CD14-positive monocyte (primary cell): Measurements from ENCODE around the gene BTN2A1. TPM values are rescaled to one million over a fixed set of nuclear protein-coding genes. Genes with fewer than 3 reads are reported as not detected.
A peak's percentile ranks its signal among the peaks of the same experiment; 100 is the strongest.

ENCODE experiments used
- DNase-seq, 3 donors: peaks; one replicate each; pipeline ENCODE4 v3.0.0-alpha.2; 2011 to 2022
- H2AFZ ChIP-seq: 2 replicates; pipeline ENCODE4 v1.6.0; 2012; ENCODE audit warnings: mild to moderate bottlenecking, low read depth, low read length, inconsistent platforms; ENCODE audit not compliant: insufficient read depth, poor library complexity, severe bottlenecking
- H3K27ac ChIP-seq, 2 donors: 1 replicate in 1 of 2; 2 replicates in 1 of 2; pipeline ENCODE4 v1.5.1; 2012 to 2013; ENCODE audit warnings: low read length in 2 of 2, control low read depth in 1 of 2, inconsistent platforms in 1 of 2, low read depth in 1 of 2, mild to moderate bottlenecking in 1 of 2
- H3K27me3 ChIP-seq, 2 donors: one replicate each; pipeline versions ENCODE4 v1.6.0 to v1.6.1; 2011 to 2013; ENCODE audit warnings: low read length in 2 of 2; ENCODE audit not compliant: control insufficient read depth in 2 of 2, insufficient read depth in 2 of 2
- H3K36me3 ChIP-seq, 2 donors: replicated peaks in 1 of 2; 1 replicate in 1 of 2; 2 replicates in 1 of 2; pipeline versions ENCODE4 v1.5.1 to v1.6.1; 2012 to 2013; ENCODE audit warnings: low read length in 2 of 2, control low read depth in 1 of 2, inconsistent platforms in 1 of 2, mild to moderate bottlenecking in 1 of 2; ENCODE audit not compliant: insufficient read depth in 2 of 2, control insufficient read depth in 1 of 2
- H3K4me1 ChIP-seq, 2 donors: 1 replicate in 1 of 2; 2 replicates in 1 of 2; pipeline versions ENCODE4 v1.5.1 to v1.6.1; 2012 to 2013; ENCODE audit warnings: low read length in 2 of 2, control low read depth in 1 of 2, inconsistent platforms in 1 of 2, mild to moderate bottlenecking in 1 of 2, moderate library complexity in 1 of 2; ENCODE audit not compliant: insufficient read depth in 2 of 2, control insufficient read depth in 1 of 2
- H3K4me2 ChIP-seq: replicated peaks from 2 replicates; pipeline ENCODE3; 2012; ENCODE audit warnings: low read length, moderate library complexity, mild to moderate bottlenecking; ENCODE audit not compliant: poor library complexity, severe bottlenecking; ENCODE audit errors: extremely low read depth
- H3K4me3 ChIP-seq, 3 experiments: fragments of 200-600 bp in 1 of 3; sonication (generic) in 1 of 3; replicated peaks in 1 of 3; 1 replicate in 2 of 3; 2 replicates in 1 of 3; pipeline ENCODE4 v1.5.1; 2011 to 2013; ENCODE audit warnings: low read length in 3 of 3, mild to moderate bottlenecking in 3 of 3, control low read depth in 2 of 3, low read depth in 2 of 3, inconsistent platforms in 1 of 3, moderate library complexity in 1 of 3
- H3K79me2 ChIP-seq: 2 replicates; pipeline ENCODE4 v1.6.0; 2012; ENCODE audit warnings: mild to moderate bottlenecking, control low read depth, inconsistent platforms, low read length, moderate library complexity; ENCODE audit not compliant: insufficient read depth
- H3K9ac ChIP-seq: 2 replicates; pipeline ENCODE4 v1.6.0; 2017; ENCODE audit warnings: low read length, mild to moderate bottlenecking; ENCODE audit not compliant: insufficient read depth, poor library complexity, severe bottlenecking
- H3K9me3 ChIP-seq, 2 donors: replicated peaks in 1 of 2; 1 replicate in 1 of 2; 2 replicates in 1 of 2; pipeline versions ENCODE4 v1.5.1 to v1.6.1; 2012 to 2013; ENCODE audit warnings: low read length in 2 of 2, control low read depth in 1 of 2; ENCODE audit not compliant: control insufficient read depth in 1 of 2, insufficient read depth in 1 of 2
- H4K20me1 ChIP-seq: 2 replicates; pipeline ENCODE4 v1.6.0; 2012; ENCODE audit warnings: mild to moderate bottlenecking, low read length, control low read depth, moderate library complexity; ENCODE audit not compliant: insufficient read depth
- H3K27ac Mint-ChIP-seq, 7 donors: one replicate each; pipeline ENCODE4 v1.8.0; 2020; ENCODE audit warnings: mild to moderate bottlenecking in 7 of 7, mixed read lengths in 7 of 7, moderate library complexity in 6 of 7, inconsistent platforms in 2 of 7
- H3K27me3 Mint-ChIP-seq, 3 donors: one replicate each; pipeline ENCODE4 v1.8.0; 2021 to 2022; ENCODE audit warnings: low read depth in 3 of 3, mild to moderate bottlenecking in 3 of 3, mixed read lengths in 3 of 3, moderate library complexity in 3 of 3, inconsistent platforms in 1 of 3
- H3K36me3 Mint-ChIP-seq, 2 donors: one replicate each; pipeline ENCODE4 v1.8.0; 2020; ENCODE audit warnings: mixed read lengths in 2 of 2, inconsistent platforms in 1 of 2, mild to moderate bottlenecking in 1 of 2
- H3K4me1 Mint-ChIP-seq: one replicate; pipeline ENCODE4 v1.8.0; 2020; ENCODE audit warnings: mild to moderate bottlenecking, mixed read lengths
- H3K4me3 Mint-ChIP-seq, 2 donors: one replicate each; pipeline ENCODE4 v1.8.0; 2020; ENCODE audit warnings: mild to moderate bottlenecking in 2 of 2, mixed read lengths in 2 of 2, moderate library complexity in 1 of 2
- H3K9me3 Mint-ChIP-seq, 7 donors: one replicate each; pipeline ENCODE4 v1.8.0; 2020 to 2022; ENCODE audit warnings: mixed read lengths in 7 of 7, mild to moderate bottlenecking in 6 of 7, moderate library complexity in 6 of 7, inconsistent platforms in 2 of 7
- CTCF ChIP-seq: fragments of 200-600 bp; IDR thresholded peaks from one replicate; pipeline ENCODE4 v1.8.0; 2022; ENCODE audit warnings: antibody characterized with exemption, mild to moderate bottlenecking
- WGBS: methylation state at CpG from one replicate; pipeline ENCODE4 v1.1.5; 2013; ENCODE audit warnings: missing lambda C conversion rate; ENCODE audit not compliant: insufficient coverage; 5-methylcytosine and 5-hydroxymethylcytosine counted together
- intact Hi-C, 2 donors: fragments of 100-400 bp; cut with micrococcal nuclease; formaldehyde crosslinking; loops; one replicate each; pipeline versions ENCODE4 v1.15.0 to v1.15.1; 2023
- polyA plus RNA-seq, 3 donors: library from polyadenylated mRNA; depleted of rRNA in 1 of 3; unstranded in 2 of 3; stranded (reverse) in 1 of 3; fragments of 300-500 nt in 2 of 3; fragments of >200 nt in 1 of 3; fragmentation: Illumina TruSeq in 2 of 3; gene quantifications; 1 replicate in 2 of 3; 2 replicates in 1 of 3; pipeline ENCODE4 v1.2.3, GENCODE V29; 2012 to 2021

Gene BTN2A1
- polyA plus RNA-seq, 3 donors, result 4.3 to 66.4 (median 10.8) TPM

DNA sequence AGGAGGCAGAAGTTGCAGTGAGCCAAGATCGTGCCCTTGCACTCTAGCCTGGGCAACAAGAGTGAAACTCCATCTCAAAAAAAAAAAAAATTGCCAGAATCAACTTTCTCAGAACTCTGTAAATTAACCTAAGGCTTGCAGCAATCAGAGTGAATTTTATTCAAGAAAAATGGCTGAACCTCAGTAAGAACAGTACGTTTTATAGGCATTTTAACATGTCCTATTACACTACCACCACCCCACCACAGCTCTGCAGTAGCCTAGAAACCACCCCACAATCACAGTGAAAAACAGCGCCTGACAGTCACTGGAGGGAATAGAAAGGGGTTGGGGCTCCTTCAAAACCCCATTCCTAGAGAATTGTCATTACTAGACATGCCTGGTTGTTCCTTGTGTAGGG is 26.0 kb downstream of the BTN2A1 start:
- Histone ChIP-seq H3K4me2 (no peak overlapping the region), H3K9me3 (no peaks in the 10 kb centered on the region), H2AFZ (no peak overlapping the region), H3K36me3 (no peaks in the 10 kb centered on the region), H3K4me1 (peaks cover 25 to 35% of the 10 kb centered on the region in 2 donors), H4K20me1 (no peaks in the 10 kb centered on the region), H3K4me3 (no peak overlapping the region), H3K27ac (no peak overlapping the region), H3K27me3 (no peaks in the 10 kb centered on the region), H3K79me2 (no peaks in the 10 kb centered on the region), H3K9ac (no peak overlapping the region)
- Mint-ChIP-seq H3K9me3 (peaks cover 0 to 8% (median 2%) of the 10 kb centered on the region in 7 donors), H3K36me3 (no peaks in the 10 kb centered on the region), H3K4me1 (peaks cover 34% of the 10 kb centered on the region), H3K27me3 (peaks cover 0 to 4% (median 0%) of the 10 kb centered on the region in 3 donors), H3K4me3 (no peak overlapping the region), H3K27ac (peak overlapping the region in 1 of 7 donors; percentile 31)
- no peak for TF ChIP-seq CTCF
- intact Hi-C loops, result no loop called here
- no peak for DNase-seq
- 100% methylated on average over 1 of the region's 3 CpGs for WGBS

GRCh38 chr6:26484161-26484560 is 26.4 kb downstream of the BTN2A1 start:
- intact Hi-C loops, result no loop called here
- Histone ChIP-seq H4K20me1 (no peaks in the 10 kb centered on the region), H3K4me2 (no peak overlapping the region), H3K79me2 (no peaks in the 10 kb centered on the region), H3K9ac (no peak overlapping the region), H2AFZ (no peak overlapping the region), H3K27ac (no peak overlapping the region), H3K36me3 (no peaks in the 10 kb centered on the region), H3K4me1 (peaks cover 21 to 30% of the 10 kb centered on the region in 2 donors), H3K4me3 (no peak overlapping the region), H3K27me3 (no peaks in the 10 kb centered on the region), H3K9me3 (no peaks in the 10 kb centered on the region)
- H3K4me3 Mint-ChIP-seq, result no peak overlapping the region
- TF ChIP-seq CTCF, result no peak
- H3K9me3 Mint-ChIP-seq, result peaks cover 0 to 8% (median 2%) of the 10 kb centered on the region in 7 donors
- DNase-seq, result no peak
- H3K36me3 Mint-ChIP-seq, result no peaks in the 10 kb centered on the region
- no CpG with 5 or more reads among the region's 2 CpGs for WGBS
- H3K27me3 Mint-ChIP-seq, result peaks cover 0 to 4% (median 0%) of the 10 kb centered on the region in 3 donors
- no peak overlapping the region for H3K27ac Mint-ChIP-seq
- peaks cover 30% of the 10 kb centered on the region for H3K4me1 Mint-ChIP-seq
